Ascending aorta (tissue), 2 donors: ENCODE data around the gene DDX1. TPM values are rescaled to one million over a fixed set of nuclear protein-coding genes. Genes with fewer than 3 reads are reported as not detected.
A peak's percentile ranks its signal among the peaks of the same experiment; 100 is the strongest.

Experiments
- DNase-seq, 2 donors: peaks; one replicate each; pipeline ENCODE4 v3.0.0-alpha.2; 2019; ENCODE audit warnings: low spot score in 2 of 2
- H3K27ac ChIP-seq, 2 donors: fragments of 200-600 bp; sonication (generic); one replicate each; pipeline ENCODE4 v1.5.1; 2016 to 2017; ENCODE audit warnings: mild to moderate bottlenecking in 1 of 2
- H3K27me3 ChIP-seq: fragments of 200-600 bp; sonication (generic); one replicate; pipeline ENCODE4 v1.5.1; 2017
- H3K36me3 ChIP-seq, 2 donors: fragments of 200-600 bp; sonication (generic); one replicate each; pipeline ENCODE4 v1.5.1; 2016
- H3K4me1 ChIP-seq, 2 donors: fragments of 200-600 bp; sonication (generic); one replicate each; pipeline ENCODE4 v1.5.1; 2016 to 2017; ENCODE audit warnings: mild to moderate bottlenecking in 1 of 2
- H3K4me3 ChIP-seq, 2 donors: fragments of 200-600 bp; sonication (generic); one replicate each; pipeline ENCODE4 v1.5.1; 2016 to 2017; ENCODE audit warnings: mild to moderate bottlenecking in 1 of 2
- H3K9me3 ChIP-seq, 2 donors: fragments of 200-600 bp; sonication (generic); one replicate each; pipeline ENCODE4 v1.5.1; 2016
- intact Hi-C: fragments of 100-400 bp; cut with DNase I; formaldehyde crosslinking; loops from one replicate; pipeline ENCODE4 v1.15.1; 2023
- total RNA-seq: library from RNA; depleted of rRNA; stranded (reverse); fragments of >200 nt; gene quantifications from one replicate; pipeline ENCODE4 v1.1.0, GENCODE V29; 2016
- TF ChIP-seq, protein P1 (sequence below), 3 experiments: fragments of 200-600 bp in 2 of 3; fragments of 450-650 bp in 1 of 3; sonication (generic) in 2 of 3; IDR thresholded peaks; one replicate each; pipeline ENCODE4 v1.5.1; 2016 to 2019; ENCODE audit warnings: antibody characterized with exemption in 3 of 3, mild to moderate bottlenecking in 1 of 3, moderate library complexity in 1 of 3

DDX1 gene
- total RNA-seq, 1 donor from 2014 or later = 21.5 TPM

DNA sequence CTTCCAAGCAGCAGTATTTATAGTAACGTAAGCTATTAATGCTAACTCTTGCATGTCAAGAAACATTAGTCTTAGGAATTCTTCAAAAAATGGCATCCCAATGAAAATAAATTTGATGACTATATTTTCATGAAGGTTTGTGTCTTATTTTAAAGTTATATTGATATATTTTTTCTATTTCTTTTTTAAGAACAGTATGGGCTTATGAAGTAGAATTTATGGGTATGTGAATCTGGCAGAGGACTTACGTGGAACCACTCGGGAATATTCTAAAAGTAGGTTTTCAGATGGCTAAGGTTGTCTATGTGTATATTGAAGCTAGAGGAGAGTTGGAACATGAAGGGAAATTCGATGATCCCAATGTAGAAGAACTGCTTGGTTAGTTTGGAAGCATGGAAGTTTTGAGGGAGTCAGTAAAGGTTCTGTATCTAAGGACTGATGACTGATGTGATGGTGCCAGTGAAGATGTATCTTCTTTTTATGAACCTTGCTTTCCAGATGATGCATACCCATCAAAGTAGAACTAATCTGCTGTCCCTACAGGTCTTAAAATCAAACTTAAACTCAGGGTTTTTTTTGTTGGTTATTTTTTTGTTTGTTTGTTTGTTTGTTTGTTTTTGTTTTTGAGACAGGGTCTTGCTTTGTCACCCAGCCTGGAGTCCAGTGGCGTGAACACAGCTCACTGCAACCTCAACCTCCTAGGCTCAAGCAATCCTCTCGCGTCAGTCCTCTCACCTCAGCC is 39.5 kb downstream of the DDX1 start:
- TF ChIP-seq, protein P1, sequence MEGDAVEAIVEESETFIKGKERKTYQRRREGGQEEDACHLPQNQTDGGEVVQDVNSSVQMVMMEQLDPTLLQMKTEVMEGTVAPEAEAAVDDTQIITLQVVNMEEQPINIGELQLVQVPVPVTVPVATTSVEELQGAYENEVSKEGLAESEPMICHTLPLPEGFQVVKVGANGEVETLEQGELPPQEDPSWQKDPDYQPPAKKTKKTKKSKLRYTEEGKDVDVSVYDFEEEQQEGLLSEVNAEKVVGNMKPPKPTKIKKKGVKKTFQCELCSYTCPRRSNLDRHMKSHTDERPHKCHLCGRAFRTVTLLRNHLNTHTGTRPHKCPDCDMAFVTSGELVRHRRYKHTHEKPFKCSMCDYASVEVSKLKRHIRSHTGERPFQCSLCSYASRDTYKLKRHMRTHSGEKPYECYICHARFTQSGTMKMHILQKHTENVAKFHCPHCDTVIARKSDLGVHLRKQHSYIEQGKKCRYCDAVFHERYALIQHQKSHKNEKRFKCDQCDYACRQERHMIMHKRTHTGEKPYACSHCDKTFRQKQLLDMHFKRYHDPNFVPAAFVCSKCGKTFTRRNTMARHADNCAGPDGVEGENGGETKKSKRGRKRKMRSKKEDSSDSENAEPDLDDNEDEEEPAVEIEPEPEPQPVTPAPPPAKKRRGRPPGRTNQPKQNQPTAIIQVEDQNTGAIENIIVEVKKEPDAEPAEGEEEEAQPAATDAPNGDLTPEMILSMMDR (IDR thresholded peaks at IDR 0.05) = no peak
- Histone ChIP-seq H3K4me3 (no peak overlapping the region), H3K9me3 (no peaks in the 10 kb centered on the region), H3K27ac (peak overlapping the region in 1 of 2 donors; percentile 24), H3K4me1 (peaks cover 0 to 10% of the 10 kb centered on the region in 2 donors), H3K36me3 (peaks cover 43 to 70% of the 10 kb centered on the region in 2 donors), H3K27me3 (no peaks in the 10 kb centered on the region)
- intact Hi-C loops = no loop called here
- no peak for DNase-seq

DNA sequence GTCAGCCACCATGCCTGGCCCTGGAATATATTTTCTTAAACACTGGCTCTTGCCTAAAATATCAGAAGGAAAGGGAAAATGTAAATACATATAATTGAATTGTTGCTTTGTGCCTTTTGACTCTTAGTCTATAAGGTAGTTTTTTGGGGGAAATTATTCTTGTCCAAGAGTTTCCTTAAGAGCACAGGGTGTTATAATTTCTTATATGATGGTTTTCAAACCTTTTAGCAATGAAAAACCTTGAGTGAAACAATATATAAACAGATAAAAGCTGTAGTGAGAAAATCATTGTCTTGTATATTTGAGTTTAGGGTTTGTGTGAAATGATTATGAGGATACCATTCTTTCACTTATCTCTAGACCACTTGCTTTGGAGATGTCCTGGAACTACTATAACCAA is 40.2 kb downstream of the DDX1 start:
- DNase-seq = no peak
- H3K4me3 ChIP-seq = no peak overlapping the region
- intact Hi-C loops = no loop called here
- no peak overlapping the region for H3K27ac ChIP-seq
- H3K27me3 ChIP-seq = no peaks in the 10 kb centered on the region
- peaks cover 0 to 13% of the 10 kb centered on the region in 2 donors for H3K4me1 ChIP-seq
- H3K36me3 ChIP-seq = peaks cover 39 to 63% of the 10 kb centered on the region in 2 donors
- TF ChIP-seq, protein P1 (IDR thresholded peaks at IDR 0.05) = no peak
- no peaks in the 10 kb centered on the region for H3K9me3 ChIP-seq

DNA sequence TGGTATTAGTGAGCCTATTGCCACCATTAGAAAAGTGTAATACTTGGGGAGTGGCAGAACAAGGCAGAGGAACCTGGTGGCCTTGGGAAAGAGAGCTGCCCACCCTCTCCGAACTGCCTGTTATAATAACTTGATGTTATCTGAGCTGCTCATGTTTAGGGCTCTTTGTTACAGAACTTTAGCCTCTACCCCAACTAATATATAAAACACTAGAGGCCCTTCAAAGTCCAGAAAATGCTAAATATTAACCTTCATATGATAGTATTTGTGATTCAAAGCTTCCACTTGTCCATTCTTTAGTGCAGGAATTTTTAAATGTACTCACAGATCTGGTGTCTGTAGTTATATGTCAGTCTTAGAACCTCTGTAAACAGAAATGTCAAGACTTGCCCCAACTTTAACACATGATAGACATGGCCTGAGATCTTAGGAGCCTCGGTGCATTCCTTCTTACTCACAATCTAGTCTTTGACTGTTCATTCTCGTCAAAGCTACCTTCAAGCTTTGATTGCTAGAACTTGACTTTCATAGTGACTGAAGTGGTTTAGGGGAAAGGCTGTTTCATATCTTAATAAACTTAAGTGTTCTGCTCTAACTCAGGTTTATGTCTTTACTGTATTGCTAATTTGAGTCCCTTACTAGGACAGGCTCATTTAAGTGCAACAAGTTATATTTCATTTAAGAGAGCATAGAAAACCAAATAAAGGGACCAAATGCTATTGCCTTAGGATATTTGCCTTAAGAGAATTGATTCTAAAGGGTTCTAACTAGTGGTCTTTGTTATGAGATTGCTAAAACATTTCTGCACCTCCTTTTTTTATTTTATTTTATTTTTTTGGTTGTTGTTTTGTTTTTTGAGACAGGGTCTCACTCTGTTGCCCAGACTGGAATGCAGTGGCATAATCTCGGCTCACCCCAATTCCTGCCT is 41.6 kb downstream of the DDX1 start:
- TF ChIP-seq, protein P1 (IDR thresholded peaks at IDR 0.05) = no peak

DNA sequence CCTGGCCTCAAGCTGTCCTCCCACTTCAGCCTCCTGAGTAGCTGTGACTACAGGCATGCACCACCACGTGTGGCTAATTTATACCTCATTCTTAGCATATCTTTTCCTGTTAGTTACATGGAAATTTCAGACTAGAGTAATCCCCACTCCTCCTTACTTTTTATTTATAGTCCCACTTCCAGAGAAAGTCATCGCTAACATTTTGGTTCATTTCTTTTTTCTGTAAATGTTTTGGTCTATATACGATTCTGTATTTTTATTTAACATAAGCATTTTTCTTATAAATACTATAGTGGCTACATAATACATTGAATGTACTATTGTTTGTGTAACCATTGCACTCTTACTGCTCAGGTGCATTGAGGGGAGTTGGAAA is 42.3 kb downstream of the DDX1 start:
- TF ChIP-seq, protein P1 (IDR thresholded peaks at IDR 0.05) = no peak
- Histone ChIP-seq H3K4me1 (peaks cover 0 to 25% of the 10 kb centered on the region in 2 donors), H3K36me3 (peaks cover 27 to 48% of the 10 kb centered on the region in 2 donors), H3K4me3 (no peak overlapping the region), H3K9me3 (no peaks in the 10 kb centered on the region), H3K27me3 (no peaks in the 10 kb centered on the region), H3K27ac (peak overlapping the region; percentile 28 to 30)
- no peak for DNase-seq
- intact Hi-C loops = loop anchor here (2.0 kb wide), 1 partner anchor 41 kb away; no protein-coding TSS in a partner anchor

More for the DNA sequence above, 41.6 kb downstream of the DDX1 start:
- intact Hi-C loops = no loop called here
- Histone ChIP-seq H3K27me3 (no peaks in the 10 kb centered on the region), H3K4me1 (peaks cover 0 to 24% of the 10 kb centered on the region in 2 donors), H3K27ac (peak overlapping the region; percentile 28 to 30), H3K36me3 (peaks cover 33 to 49% of the 10 kb centered on the region in 2 donors), H3K4me3 (no peak overlapping the region), H3K9me3 (no peaks in the 10 kb centered on the region)
- DNase-seq = no peak

- H3K9me3 ChIP-seq = no peaks in the 10 kb centered on the region
- no peak overlapping the region for H3K4me3 ChIP-seq
- H3K4me1 ChIP-seq = peaks cover 0 to 31% of the 10 kb centered on the region in 2 donors
- no peak for DNase-seq
- H3K36me3 ChIP-seq = peaks cover 23 to 39% of the 10 kb centered on the region in 2 donors
- intact Hi-C loops = loop anchor here (2.0 to 5.0 kb wide), 4 partner anchors 42 to 1022 kb away; no protein-coding TSS in a partner anchor
- peak overlapping the region; percentile 28 to 38 for H3K27ac ChIP-seq
- TF ChIP-seq, protein P1 (IDR thresholded peaks at IDR 0.05) = no peak
- H3K27me3 ChIP-seq = no peaks in the 10 kb centered on the region
These were observed 43.3 kb downstream of the DDX1 start for GRCh38 chr2:15634846-15635490.
